ENCODE results near the gene TMEM154.

GRCh38 chr4:152585023-152585441, 94.8 kb downstream of the TMEM154 start:
- TF ChIP-seq POLR2A (IDR thresholded peaks at IDR 0.05; ENCODE audit: extremely low read depth, insufficient read length): no peak
- no peak for TF ChIP-seq CTCF (IDR thresholded peaks at IDR 0.05; ENCODE audit: low read depth, low read length)
- TF ChIP-seq MYC (IDR thresholded peaks at IDR 0.05; ENCODE audit: low read depth, low read length): no peak
- no peak for TF ChIP-seq MAX (IDR thresholded peaks at IDR 0.05; ENCODE audit: low read depth, low read length)
